Endothelial cell of umbilical vein (primary cell): ENCODE data around the gene MTFP1.
"Not testable (repeated sequence)": the region's sequence is repeated elsewhere in the genome, so short reads cannot be mapped to it uniquely, and the experiment has no call there.

Experiments used
- CTCF ChIP-seq, 2 donors: IDR thresholded peaks; 1 replicate in 1 of 2; 2 replicates in 1 of 2; pipeline ENCODE4 v1.5.1; 2011; ENCODE audit warnings: low read length in 2 of 2, mild to moderate bottlenecking in 2 of 2, moderate library complexity in 2 of 2, control low read depth in 1 of 2, inconsistent platforms in 1 of 2, low read depth in 1 of 2; ENCODE audit not compliant: insufficient read depth in 1 of 2; ENCODE audit errors: extremely low read depth in 1 of 2
- EZH2 ChIP-seq: IDR thresholded peaks from 2 replicates; pipeline ENCODE4 v1.6.1; 2012; ENCODE audit warnings: borderline replicate concordance, low read depth, mild to moderate bottlenecking, moderate library complexity, low read length, inconsistent platforms; ENCODE audit not compliant: severe bottlenecking
- POLR2A ChIP-seq: IDR thresholded peaks from 2 replicates; pipeline ENCODE4 v1.6.1; 2012; ENCODE audit warnings: low read depth, mild to moderate bottlenecking, control low read depth, low read length
- POLR2AphosphoS5 ChIP-seq: IDR thresholded peaks from 2 replicates; pipeline ENCODE4 v1.6.1; 2012; ENCODE audit warnings: low read depth, mild to moderate bottlenecking, control low read depth, low read length, moderate library complexity; ENCODE audit not compliant: insufficient read depth

GRCh38 chr22:30401024-30401423, 24.5 kb upstream of the MTFP1 start:
- TF ChIP-seq EZH2; CTCF (IDR thresholded peaks at IDR 0.05; ENCODE audit: extremely low read depth in 1 of 2, insufficient read depth in 1 of 2, low read depth in 1 of 2, low read length in 2 of 2); POLR2A; POLR2AphosphoS5: not testable (repeated sequence)
